GM18868 (cell line): ENCODE data around the gene TMEM61.
"Not testable (repeated sequence)": the region's sequence is repeated elsewhere in the genome, so short reads cannot be mapped to it uniquely, and the experiment has no call there.

Experiments
- ATAC-seq: cut with Tn5 transposase; IDR thresholded peaks from one replicate; pipeline ENCODE4 v1.9.1; 2021; ENCODE audit warnings: mild to moderate bottlenecking, moderate library complexity; ENCODE audit not compliant: unreplicated experiment

Gene TMEM61

DNA sequence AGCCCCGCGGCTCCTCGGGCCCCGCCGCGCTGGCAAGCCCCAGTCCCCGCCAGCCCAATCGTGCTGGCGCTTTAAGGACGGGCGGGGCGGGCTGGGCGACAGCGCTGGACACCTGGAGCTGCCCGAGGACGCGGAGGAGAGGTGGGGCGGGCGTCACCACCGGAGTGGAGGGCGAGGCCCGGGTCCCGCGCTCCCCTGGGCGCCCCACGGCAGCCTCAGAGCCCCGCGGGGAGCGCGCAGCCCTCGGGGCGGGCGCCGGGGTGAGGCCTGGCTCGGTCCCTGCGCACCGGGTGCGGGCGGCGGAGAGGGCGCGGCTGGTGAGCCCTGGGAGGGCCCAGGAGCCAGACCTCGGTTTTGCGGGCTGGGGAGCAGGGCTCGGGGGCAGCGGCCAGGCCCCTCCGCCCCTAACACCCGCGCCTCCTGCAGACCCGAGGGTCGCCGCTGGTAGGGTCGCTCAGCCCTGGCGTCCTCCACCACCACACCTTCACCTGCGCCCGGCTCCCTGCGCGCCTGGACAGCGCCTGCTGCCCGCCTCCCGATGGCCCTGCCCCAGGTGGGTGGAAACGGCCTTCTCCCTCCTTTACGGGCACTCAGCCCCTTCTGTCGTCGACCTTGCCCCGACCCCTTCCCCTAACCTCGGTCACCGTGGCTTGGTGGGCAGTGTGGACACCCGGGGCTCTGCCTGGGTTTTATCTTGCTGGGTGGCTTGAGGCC lies at the start of gene TMEM61:
Gene TMEM61 (plus strand): TSS at position 101 of the 714 bp plus-strand sequence. CDS start 438 bp downstream, at position 539.
- ATAC-seq = no peak

DNA sequence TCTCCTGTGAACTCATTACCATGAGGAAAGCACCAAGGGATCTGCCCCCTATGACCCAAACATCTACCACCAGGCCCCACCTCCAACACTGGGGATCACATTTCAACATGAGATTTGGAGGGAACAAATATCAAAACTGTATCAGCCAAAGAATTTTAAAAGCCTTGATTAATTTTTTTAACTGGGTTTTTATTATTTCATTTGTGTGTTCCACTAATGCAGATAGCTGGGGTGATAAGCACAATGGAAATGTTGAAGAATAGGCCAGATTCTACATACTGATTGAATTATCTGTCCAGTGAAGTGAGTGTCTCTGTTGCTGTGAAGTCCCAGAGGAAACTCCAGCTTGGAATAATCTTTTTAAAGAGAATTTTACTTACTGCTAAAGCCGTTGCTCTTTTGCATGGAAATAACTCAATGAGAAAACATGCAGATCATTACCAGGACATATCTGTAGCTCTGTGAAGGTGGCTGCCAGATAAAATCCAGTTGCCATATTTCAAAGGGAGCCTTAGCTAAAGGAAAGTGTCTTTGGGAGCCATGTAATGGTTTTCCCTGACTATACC lies 49.1 kb upstream of the TMEM61 start:
- no peak for ATAC-seq

DNA sequence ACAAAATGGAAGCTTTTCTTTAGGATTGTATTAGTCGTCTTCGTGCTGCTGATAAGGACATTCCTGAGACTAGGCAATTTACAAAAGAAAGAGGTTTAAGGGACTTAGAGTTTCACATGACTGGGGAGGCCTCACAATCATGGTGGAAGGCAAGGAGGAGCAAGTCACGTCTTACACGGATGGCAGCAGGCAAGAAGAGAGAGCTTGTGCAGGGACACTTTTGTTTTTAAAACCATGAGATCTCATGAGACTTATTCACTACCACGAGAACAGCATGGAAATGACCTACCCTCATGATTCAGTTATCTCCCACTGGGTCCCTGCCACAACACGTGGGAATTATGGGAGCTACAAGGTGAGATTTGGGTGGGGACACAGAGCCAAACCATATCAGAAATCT lies 46.3 kb upstream of the TMEM61 start:
- not testable (repeated sequence) for ATAC-seq

DNA sequence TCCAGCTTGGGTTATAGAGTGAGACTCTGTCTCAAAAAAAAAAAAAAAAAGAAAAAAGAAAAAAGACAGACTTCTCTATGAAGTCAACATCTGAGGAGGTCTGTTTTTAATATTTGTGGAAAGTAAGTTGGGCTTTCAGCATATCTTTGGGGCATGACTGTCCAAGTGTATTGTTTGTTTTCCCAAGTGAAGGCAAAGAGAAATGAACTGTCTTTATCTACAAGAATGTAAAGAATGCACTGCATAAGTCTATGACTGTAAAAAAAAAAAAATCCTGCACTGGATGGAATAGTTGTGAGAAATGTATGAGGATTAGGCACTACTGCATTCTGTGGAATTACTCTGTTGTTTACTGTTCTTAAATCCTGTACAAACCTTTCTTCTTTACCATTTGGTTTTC lies 45.6 kb upstream of the TMEM61 start:
- ATAC-seq = no peak

DNA sequence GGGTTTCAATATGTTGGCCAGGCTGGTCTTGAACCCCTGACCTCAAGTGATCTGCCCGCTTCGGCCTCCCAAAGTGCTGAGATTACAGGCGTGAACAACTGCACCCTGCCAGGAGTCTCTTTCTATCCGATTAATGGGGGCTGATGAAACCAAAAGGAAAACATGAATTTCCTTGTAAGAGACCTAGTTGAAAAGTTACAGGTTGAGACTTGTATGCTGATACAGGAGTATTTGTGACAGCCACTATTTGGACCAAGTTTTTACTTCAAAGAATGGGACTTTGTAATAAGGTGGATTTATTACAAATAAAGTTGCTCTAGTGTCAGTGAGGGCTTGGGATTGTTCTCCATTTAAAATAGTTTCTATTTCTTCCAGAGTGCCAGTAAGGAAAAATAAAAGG lies 43.6 kb upstream of the TMEM61 start:
- ATAC-seq = no peak

DNA sequence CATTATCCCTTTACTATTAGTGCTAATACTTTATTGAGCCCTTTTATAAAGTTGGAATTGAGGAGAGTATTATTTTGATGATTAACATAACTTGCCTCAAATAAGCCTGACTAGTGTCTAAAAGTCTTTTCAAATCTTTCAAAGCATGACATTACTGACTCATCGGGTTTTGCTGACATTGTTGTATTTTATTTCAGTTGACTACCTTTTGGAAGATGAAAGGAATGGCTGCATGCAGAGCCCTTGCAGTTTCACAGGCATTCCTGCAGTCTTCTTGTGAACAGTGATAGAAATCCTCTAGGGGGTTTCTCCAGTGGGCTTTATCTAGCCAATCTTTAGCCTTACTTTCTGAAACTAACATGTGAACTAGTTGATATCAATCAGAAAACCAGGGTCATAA lies 43.0 kb upstream of the TMEM61 start:
- no peak for ATAC-seq

DNA sequence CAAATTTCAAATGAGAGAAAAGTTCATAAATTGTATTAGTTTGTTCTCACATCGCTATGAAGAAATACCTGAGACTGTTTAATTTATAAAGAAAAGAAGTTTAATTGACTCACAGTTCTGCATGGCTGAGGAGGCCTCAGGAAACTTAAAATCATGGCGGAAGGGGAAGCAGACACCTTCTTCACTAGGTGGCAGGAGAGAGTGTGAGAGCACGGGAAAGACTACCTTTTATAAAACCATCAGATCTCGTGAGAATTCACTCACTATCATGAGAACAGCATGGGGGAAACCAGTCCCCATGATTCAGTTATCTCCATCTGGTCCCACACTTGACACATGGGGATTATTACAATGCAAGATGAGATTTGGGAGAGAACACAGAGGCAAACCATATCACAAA lies 41.5 kb upstream of the TMEM61 start:
- not testable (repeated sequence) for ATAC-seq

DNA sequence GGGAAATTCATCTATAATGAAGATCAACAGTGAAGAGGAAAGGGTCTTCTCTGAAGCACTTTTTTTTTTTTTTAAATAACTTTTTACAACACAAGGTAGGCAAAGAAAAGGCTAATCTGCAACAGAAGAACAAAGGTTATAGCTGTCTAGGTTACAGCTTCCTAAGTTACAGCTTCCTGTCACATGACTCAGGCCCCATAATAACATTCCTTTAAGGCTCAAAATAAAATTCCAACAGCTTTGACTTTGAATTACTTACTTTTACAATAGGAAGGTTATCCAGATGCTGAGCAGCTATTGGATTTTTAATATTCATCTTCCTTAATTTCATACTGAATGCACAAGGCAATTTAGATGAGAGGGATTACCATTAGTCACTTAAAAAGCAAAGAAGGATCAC lies 40.4 kb upstream of the TMEM61 start:
- no peak for ATAC-seq

DNA sequence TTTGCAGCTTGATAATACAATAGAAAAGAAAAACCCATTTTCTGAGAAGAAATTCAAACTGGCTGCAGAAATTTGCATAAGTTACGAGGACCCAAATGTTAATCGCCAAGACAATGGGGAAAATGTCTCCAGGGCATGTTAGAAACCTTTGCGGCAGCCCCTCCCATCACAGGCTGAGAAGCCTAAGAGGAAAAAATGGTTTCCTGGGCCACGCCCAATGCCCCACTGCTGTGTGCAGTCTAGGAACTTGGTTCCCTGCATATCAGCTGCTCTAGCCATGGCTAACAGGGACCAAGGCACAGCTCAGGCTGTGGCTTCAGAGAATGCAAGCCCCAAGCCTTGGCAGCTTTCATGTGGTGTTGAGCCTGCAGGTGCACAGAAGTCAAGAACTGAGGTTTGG lies 37.5 kb upstream of the TMEM61 start:
- no peak for ATAC-seq

DNA sequence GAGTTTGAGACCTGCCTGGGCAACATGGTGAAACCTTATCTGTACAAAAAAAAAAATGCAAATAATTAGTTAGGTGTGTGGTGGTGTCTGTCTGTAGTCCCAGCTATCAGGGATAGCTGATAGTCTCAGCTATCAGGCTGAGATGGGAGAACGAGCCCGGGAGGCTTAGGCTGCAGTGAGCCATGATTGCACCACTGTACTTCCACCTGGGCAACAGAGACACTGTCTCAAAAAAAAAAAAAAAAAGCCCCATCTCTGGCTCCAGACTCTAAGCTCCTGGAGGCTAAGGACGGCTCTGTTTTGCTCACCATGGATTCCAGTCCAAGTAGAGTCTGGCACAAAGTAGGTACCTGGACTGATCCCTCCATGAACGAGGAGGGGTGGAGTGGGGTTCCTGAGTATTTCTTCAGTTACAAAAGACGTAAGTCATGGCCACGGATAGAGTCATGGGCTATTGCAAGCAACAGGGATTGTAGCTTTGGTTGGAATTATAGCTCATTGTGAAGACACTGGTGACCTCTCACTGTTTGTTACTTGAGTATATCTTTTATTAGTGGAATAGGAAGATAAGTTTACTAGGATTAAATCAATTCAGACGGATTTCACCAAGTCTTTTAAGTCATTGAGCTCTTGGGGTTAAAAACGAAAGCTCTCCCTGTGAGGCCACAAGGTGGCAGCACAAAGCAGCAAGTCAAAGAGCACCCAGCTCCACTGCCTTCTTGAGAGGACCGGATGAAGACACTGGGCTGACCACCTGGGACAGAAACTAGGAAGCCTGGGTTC lies 35.6 kb upstream of the TMEM61 start:
- ATAC-seq = peak; percentile 78

DNA sequence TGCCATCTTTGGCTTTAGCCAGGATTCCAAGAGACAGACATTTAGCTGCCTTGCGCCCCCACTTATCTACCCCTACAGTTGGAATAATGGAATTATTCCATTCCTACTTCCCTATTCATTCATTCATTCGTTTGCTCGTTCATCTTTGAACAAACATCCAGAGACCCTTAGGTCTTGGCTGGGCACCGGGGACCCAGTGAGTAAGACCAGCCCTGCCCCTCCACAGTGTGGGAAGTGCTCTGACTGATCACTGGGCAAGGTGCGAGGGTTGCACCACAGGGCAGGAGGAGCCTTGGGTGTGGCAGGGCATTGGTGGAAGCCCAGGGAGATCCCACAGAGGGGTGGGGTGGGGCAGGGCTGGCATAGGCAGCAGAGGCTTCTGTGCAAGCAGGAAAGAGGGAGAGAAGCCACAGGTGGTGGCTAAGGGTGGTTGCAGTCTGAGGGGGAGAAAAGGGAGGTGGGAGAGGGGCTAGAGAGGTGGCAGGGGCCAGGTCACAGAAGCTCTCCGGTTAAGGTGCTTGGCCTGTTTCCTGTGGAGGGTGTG lies 35.0 kb upstream of the TMEM61 start:
- ATAC-seq = no peak

DNA sequence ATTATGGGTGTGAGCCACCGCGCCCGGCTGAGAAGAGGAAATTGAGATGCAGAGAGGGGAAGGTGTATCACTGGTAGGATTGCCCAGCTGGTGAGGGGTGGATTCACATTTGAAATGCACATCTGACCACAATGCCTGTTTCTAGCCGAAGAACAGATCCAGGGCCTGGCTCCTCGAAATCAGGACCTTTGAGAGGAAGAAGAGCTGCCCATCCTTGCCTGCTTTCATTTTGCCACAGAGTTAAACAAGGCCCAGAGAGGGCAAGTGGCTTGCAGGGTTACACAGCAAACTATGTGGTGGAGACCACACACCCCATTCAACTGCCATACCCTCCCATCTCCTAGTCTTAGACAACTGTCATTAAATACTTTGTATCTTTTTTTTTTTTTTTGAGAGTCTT lies 32.9 kb upstream of the TMEM61 start:
- ATAC-seq = no peak

DNA sequence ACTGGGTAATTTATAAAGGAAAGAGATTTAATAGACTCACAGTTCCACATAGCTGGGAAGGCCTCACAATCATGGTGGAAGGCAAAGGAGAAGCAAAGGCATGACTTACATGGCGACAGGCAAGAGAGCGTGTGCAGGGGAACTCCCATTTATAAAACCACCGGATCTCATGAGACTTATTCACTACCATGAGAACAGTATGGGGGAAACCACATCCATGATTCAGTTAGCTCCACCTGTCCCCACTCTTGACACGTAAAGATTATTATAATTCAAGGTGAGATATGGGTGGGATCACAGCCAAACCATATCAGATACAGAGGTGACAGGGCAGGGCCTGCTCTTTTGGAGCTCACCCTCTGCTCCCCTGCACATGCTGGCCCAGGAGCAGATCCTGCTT lies 31.4 kb upstream of the TMEM61 start:
- no peak for ATAC-seq

DNA sequence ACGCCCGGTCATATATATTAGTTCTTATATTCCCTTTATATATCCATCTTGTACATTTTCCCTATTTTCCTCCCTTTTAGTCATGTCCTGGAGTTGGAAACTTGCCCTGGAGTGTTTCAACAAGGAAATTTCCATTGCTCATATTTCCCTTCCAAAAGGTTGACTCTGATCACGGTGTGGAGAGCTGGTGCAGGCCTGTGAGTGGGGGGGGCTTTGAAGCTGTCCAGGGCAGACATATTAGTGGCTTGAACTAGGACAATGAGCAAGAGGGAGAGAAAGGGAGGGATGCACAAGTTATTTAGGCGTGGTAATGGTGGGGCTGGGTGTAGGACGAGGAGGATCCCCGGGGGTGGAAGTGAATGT lies 30.4 kb upstream of the TMEM61 start:
- ATAC-seq = no peak

DNA sequence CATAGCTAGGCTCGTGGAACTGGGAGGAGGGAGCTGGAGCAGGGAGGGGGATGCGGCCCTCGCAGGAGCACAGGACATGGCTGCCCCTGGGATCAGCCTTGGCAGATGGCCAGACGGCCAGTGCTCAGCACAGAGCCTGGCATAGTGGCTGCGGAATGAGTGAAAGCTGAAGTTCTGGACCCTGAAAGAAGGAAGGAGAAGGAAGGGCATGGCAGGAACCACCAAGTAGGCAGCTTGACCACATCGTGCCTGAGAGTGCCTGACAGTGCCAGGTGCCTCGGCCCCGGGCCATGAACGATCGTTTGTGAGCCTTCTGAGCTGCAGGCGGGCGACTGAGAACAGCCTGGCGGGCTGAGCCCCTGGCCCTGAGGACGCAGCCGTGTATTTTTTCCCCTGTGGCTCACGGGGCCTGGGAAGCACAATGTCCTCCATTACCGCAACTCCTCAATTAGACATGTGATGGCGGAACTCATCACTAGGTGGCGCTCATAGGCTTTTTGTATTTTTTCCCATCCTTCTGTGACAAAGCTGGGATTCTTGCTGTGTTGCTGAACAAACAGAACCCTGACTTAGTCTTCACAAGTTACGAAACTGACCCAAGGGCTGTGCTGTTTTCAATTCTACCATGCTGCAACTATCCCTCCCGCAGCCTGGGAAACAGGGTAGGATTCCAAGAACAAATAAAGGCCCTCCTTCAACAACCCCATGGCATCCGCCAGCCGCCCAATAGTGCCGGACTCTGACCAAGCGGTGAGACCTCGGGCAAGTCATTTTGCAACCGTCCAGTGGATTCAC lies 29.9 kb upstream of the TMEM61 start:
- peak; percentile 63 for ATAC-seq

DNA sequence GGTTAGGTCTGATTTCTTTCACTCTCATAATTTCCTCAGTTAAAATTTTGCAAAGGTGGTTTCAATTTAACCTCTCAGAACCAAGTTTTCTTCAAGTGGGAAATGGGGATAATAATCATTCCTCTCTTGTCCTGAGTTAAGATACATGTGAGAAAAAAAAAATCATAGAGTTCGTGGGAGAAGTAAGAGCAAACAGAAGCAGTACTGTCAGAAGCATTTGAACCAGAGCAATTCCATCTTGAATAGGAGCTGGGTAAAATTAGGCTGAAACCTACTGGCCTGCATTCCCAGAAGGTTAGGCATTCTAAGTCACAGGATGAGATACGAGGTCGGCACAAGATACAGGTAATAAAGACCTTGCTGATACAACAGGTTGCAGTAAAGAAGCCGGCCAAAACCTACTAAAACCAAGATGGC lies 28.6 kb upstream of the TMEM61 start:
- no peak for ATAC-seq

DNA sequence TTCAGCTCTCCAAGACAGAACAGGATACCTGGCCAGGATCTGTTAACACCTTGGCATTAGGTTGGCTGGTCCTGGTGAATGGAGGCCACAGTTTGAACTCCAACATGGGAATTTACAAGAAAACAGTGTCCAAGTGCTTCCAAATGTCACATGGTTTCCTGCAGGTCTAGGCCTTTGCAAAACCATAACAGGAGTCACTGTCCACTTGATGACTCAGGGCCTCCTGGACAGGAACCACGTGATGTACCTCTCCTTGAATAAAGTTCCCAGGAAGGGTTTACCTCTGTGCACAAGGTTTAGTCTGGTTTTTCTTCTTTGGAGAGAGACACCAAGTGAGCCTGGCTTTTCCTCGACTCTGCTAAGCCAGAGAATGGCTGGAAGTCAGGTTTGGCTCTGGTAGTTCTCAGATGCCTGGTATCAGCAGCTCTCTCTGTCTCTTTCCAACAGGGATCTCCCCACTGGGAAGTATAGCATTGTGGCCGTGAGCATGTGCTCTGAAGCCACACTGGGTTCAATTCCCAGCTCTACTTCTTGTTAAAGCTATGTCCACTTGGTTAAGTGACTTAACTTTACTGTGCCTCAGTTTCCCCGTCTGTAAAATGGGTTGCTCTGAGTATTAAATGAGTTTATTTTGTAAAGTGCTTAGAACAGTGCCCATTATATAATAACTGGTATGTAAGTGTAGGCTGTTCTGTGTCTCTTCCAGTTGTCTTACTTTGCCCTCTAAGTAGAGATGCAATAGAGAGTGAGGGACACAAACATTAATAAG lies 27.3 kb upstream of the TMEM61 start:
- ATAC-seq = no peak

DNA sequence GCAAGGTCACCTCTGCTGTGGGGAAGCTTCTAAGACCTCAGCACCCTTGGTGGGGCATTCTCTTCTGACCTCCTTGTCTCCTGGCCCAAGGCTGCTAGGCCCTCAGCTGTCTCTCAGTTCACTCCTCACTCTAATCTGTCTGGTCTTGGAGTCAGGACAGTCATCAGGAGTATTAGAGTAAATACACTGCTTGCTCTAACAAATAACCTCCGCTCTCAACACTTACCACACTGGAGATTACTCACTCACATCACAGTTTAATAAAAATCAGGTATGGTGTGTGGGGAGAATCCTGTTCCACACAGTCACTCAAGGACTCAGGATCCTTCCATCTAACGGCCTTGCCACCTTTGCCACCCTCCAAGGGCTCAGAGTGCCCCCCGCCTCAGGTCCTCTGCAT lies 26.6 kb upstream of the TMEM61 start:
- no peak for ATAC-seq

DNA sequence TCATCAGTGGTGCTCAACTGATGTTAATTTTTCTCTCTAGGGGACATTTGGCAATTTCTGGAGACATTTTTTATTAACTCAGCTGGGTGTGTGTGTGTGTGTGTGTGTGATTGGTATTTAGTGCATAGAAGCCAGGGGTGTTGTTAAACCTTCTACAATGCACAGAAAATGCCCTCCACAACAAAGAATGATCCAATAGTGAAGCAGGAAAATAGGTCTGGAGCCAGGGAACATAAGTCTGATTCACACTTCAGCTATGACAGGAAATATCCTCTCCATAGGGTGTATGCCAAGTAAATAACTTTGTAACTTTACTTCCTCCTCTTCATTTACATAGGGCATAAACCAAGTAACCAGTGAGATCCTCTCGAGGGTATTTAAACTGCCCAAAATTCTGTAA lies 25.1 kb upstream of the TMEM61 start:
- ATAC-seq = no peak

DNA sequence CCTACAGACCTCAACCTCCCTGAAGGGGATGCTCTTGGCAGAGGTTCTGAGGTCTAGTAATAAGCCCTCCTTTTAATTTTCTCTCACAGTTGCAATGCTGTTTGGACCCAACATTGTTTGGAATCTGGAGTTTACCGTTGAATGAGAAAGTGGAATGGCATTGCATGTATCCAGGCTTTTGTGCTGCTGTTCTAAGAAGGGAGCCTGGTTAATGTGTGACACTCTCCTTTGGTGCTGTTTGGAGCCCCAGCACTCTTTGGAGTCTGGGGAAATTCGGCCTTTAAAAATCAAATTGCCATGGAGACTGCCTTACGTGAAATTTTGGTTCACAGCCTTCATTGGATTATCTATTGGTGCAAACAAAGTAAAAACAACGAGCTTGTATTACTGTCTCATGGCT lies 23.7 kb upstream of the TMEM61 start:
- ATAC-seq = no peak
